ENCODE results near the gene KCND3. TPM values are rescaled to one million over a fixed set of nuclear protein-coding genes. Genes with fewer than 3 reads are reported as not detected.

The KCND3 gene
- total RNA-seq, 1 donor from 2014 or later, result 8.1 TPM

- Histone ChIP-seq H3K9me3 (no peaks in the 10 kb centered on the region), H3K4me3 (no peak overlapping the region), H3K27ac (no peak overlapping the region), H3K36me3 (no peaks in the 10 kb centered on the region), H3K27me3 (no peaks in the 10 kb centered on the region), H3K4me1 (no peaks in the 10 kb centered on the region)
- TF ChIP-seq POLR2A (IDR thresholded peaks at IDR 0.05) (no peak), POLR2AphosphoS5 (IDR thresholded peaks at IDR 0.05; ENCODE audit: insufficient read depth in 1 of 2, low read depth in 1 of 2) (no peak), CTCF (IDR thresholded peaks at IDR 0.05) (no peak)
- DNase-seq (ENCODE audit: extremely low spot score in 2 of 2), result no peak
- intact Hi-C loops (cut with DNase I), result no loop called here
Measured at GRCh38 chr1:112001436-112001835, 12.0 kb upstream of the KCND3 start.

DNA sequence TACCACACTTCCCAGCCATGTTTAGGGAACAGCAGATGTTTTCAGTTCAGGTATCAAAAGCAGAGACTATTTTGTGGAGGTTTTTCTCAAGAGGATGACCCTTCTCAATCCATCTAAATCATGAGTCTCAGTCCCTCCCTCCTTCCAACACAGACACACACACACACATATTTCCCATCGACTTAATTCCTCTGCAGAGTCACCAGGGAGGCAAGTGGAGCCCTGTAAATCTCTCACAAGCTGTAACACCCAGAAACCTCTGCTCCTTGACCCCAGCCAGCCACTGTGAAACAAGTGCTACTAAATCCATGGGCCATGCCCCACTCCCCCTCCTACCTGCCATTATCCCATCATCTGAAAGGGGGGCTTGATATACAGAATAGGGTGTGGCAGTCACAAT lies 10.6 kb upstream of the KCND3 start:
- H3K4me1 ChIP-seq, result no peaks in the 10 kb centered on the region
- no peak for DNase-seq (ENCODE audit: extremely low spot score in 2 of 2)
- H3K27ac ChIP-seq, result no peak overlapping the region
- H3K27me3 ChIP-seq, result no peaks in the 10 kb centered on the region
- H3K36me3 ChIP-seq, result no peaks in the 10 kb centered on the region
- intact Hi-C loops (cut with DNase I), result no loop called here
- no peaks in the 10 kb centered on the region for H3K9me3 ChIP-seq
- no peak overlapping the region for H3K4me3 ChIP-seq
- TF ChIP-seq CTCF (IDR thresholded peaks at IDR 0.05) (no peak), POLR2A (IDR thresholded peaks at IDR 0.05) (no peak), POLR2AphosphoS5 (IDR thresholded peaks at IDR 0.05; ENCODE audit: insufficient read depth in 1 of 2, low read depth in 1 of 2) (no peak)

- TF ChIP-seq POLR2AphosphoS5 (IDR thresholded peaks at IDR 0.05; ENCODE audit: insufficient read depth in 1 of 2, low read depth in 1 of 2) (no peak), POLR2A (IDR thresholded peaks at IDR 0.05) (no peak), CTCF (IDR thresholded peaks at IDR 0.05) (no peak)
- intact Hi-C loops (cut with DNase I), result no loop called here
- Histone ChIP-seq H3K9me3 (no peaks in the 10 kb centered on the region), H3K4me1 (no peaks in the 10 kb centered on the region), H3K27ac (no peak overlapping the region), H3K4me3 (no peak overlapping the region), H3K27me3 (no peaks in the 10 kb centered on the region), H3K36me3 (no peaks in the 10 kb centered on the region)
- no peak for DNase-seq (ENCODE audit: extremely low spot score in 2 of 2)
Measured at GRCh38 chr1:111998332-111998731, 8.9 kb upstream of the KCND3 start.

GRCh38 chr1:111992476-111992875 lies 3.0 kb upstream of the KCND3 start:
- DNase-seq (ENCODE audit: extremely low spot score in 2 of 2), result no peak
- Histone ChIP-seq H3K36me3 (no peaks in the 10 kb centered on the region), H3K4me3 (no peak overlapping the region), H3K27ac (no peak overlapping the region), H3K27me3 (no peaks in the 10 kb centered on the region), H3K9me3 (no peaks in the 10 kb centered on the region), H3K4me1 (peaks cover 37% of the 10 kb centered on the region)
- no peak for TF ChIP-seq POLR2AphosphoS5 (IDR thresholded peaks at IDR 0.05; ENCODE audit: insufficient read depth in 1 of 2, low read depth in 1 of 2)
- no peak for TF ChIP-seq CTCF (IDR thresholded peaks at IDR 0.05)
- no peak for TF ChIP-seq POLR2A (IDR thresholded peaks at IDR 0.05)
- intact Hi-C loops (cut with DNase I), result no loop called here

DNA sequence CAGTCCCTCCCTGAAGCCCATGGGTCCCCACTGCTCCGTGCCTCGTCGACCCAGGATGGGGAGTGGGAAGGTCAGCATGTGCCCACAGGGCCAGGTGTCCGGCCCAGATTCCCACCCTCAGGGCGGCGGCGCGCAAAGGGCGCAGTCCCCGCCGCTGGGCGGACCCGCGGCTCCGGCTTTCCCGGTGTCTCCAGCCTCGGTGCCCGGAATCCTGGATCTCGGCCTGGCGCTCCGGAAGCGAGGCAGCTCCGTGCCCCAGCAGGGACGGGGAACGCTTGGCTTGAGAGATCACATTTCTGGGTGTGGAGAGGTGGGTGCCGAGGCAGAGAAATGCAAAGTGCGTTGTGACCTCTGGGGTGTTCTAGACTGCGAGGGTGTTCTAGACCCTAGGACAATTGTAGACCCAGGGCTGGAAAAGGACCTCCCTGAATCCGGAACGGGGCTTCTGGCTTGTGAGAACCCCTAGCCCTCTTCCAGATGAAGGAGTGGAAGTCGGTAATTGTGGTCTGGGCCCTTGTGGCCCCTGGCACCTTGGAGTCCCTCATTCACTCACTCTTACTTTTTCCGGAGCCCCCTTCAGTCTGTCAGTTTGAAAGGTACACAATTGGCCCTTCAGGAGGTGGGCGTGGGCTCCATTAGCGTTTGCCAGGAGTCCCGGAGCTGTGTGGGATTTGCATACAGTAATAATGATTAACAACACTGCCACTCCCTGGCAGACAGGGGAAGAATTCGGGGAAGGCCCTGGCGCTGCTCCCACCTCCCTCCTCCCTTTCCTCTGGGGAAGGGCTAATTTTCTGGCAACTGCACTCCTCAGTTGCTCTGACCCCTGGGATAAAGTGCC lies 1.6 kb upstream of the KCND3 start:
- H3K27me3 ChIP-seq, result no peaks in the 10 kb centered on the region

More for the DNA sequence above, 1.6 kb upstream of the KCND3 start:
- TF ChIP-seq POLR2A (IDR thresholded peaks at IDR 0.05) (no peak), POLR2AphosphoS5 (IDR thresholded peaks at IDR 0.05; ENCODE audit: insufficient read depth in 1 of 2, low read depth in 1 of 2) (peak; percentile 14 to 17)
- peak overlapping the region; percentile 16 for H3K27ac ChIP-seq
- H3K36me3 ChIP-seq, result no peaks in the 10 kb centered on the region
- DNase-seq (ENCODE audit: extremely low spot score in 2 of 2), result no peak
- no peaks in the 10 kb centered on the region for H3K9me3 ChIP-seq
- H3K4me1 ChIP-seq, result peaks cover 37% of the 10 kb centered on the region
- intact Hi-C loops (cut with DNase I), result no loop called here
- peak overlapping the region; percentile 62 to 69 for H3K4me3 ChIP-seq
